ENCODE data around the gene NHLRC4. TPM values are rescaled to one million over a fixed set of nuclear protein-coding genes. Genes with fewer than 3 reads are reported as not detected.

The NHLRC4 gene
- total and polyA plus RNA-seq, 2 of the 13 experiments (the other 11 are each of a cell fraction or from before 2014, with no cell fraction given) = 0.40 to 0.59 TPM

GRCh38 chr16:574021-574760 lies 7.4 kb downstream of the NHLRC4 start:
- TF ChIP-seq AGO2 (optimal IDR thresholded peaks at IDR 0.05; ENCODE audit: low read depth, low read length) (peak; percentile 3), RARA (CRISPR knock-in tag; IDR thresholded peaks at IDR 0.05) (no peak), SETDB1 (CRISPR knock-in tag; IDR thresholded peaks at IDR 0.05; ENCODE audit: borderline replicate concordance) (no peak), THRA (CRISPR knock-in tag; IDR thresholded peaks at IDR 0.05; ENCODE audit: borderline replicate concordance) (no peak), RBFOX2 (IDR thresholded peaks at IDR 0.05; ENCODE audit: low read depth, low read length) (peak; percentile 41; the same call in 1 of the 2 replicates), ZNF605 (CRISPR knock-in tag; IDR thresholded peaks at IDR 0.05) (no peak)
- H3K9me3 ChIP-seq (ENCODE audit: low read length) = no peaks in the 10 kb centered on the region
- no peak overlapping the region for H3K4me3 ChIP-seq (replicated peaks in 1 of 3; ENCODE audit: insufficient read depth in 1 of 3, low read depth in 2 of 3, low read length in 3 of 3)
- intact Hi-C loops (cut with micrococcal nuclease; ENCODE audit: unreplicated experiment) = no loop called here
- peaks cover 1 to 5% of the 10 kb centered on the region in 2 experiments; a peak in 1 of 5 replicates for H3K36me3 ChIP-seq (replicated peaks in 1 of 2; ENCODE audit: control insufficient read depth in 1 of 2, insufficient read depth in 2 of 2, low read length in 2 of 2)
- H4K20me1 ChIP-seq (ENCODE audit: insufficient read depth, low read length) = no peaks in the 10 kb centered on the region
- H2AFZ ChIP-seq (ENCODE audit: low read length) = no peak overlapping the region
- POLR2A ChIA-PET = no interaction called here
- CTCF ChIA-PET (ENCODE audit: low intra/inter-chr PET ratio, low total read pairs) = no interaction called here
- no TSS peak for BruUV-seq (replicated peaks)
- ATAC-seq = no peak
- in situ Hi-C loops (cut with HindIII; ENCODE audit: extremely low pct_ligation_motif_present, low pct_unique_long_range_greater_than_20kb) = no loop called here
- DNase-seq (ENCODE audit: low spot score) = no peak
- FAIRE-seq = no peak
- H3K79me2 ChIP-seq (ENCODE audit: insufficient read depth, low read length) = peaks cover 7% of the 10 kb centered on the region
- H3K27ac ChIP-seq (ENCODE audit: extremely low read length, insufficient read depth, low read length) = no peak overlapping the region
- WGBS (ENCODE audit: low lambda C conversion rate) = 96% methylated on average over 14 of the region's 46 CpGs
- H3K4me2 ChIP-seq (ENCODE audit: low read depth, low read length) = no peak overlapping the region
- no peak overlapping the region for H3K9ac ChIP-seq (ENCODE audit: insufficient read depth, low read depth, low read length)
- H3K27me3 ChIP-seq (ENCODE audit: control insufficient read depth in 1 of 2, insufficient read depth in 2 of 2, low read length in 2 of 2) = no peaks in the 10 kb centered on the region
- peaks cover 22% of the 10 kb centered on the region for H3K4me1 ChIP-seq (ENCODE audit: insufficient read depth, low read length)
